Stimulated activated CD4-positive, alpha-beta T cell treated with anti-CD3 and anti-CD28 coated beads, Interleukin-4, amount 100 ng/mL, for 1 hour (primary cell): ENCODE results near the gene NR4A2.

ENCODE experiments used
- DNase-seq: peaks from one replicate; pipeline ENCODE4 v3.0.0-alpha.2; 2020

NR4A2 gene

DNA sequence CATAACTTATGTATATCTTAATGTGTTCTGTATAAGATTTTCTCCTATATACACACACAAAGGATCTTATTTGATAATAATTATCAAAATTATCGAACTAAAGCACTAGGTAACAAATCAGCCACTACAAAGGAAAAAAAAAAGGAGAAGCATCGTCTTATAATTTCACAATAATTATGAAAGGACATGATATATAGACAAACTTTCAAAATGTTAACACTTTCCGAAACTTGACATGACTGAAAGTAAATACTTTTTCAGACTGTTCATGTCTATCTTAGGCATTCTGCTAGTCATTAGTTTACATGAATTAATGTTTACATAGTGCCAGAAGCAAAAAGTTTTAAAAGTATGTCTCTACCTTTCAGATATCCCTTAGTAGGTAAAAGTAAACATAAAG lies 7.3 kb upstream of the NR4A2 start:
- DNase-seq: no peak

DNA sequence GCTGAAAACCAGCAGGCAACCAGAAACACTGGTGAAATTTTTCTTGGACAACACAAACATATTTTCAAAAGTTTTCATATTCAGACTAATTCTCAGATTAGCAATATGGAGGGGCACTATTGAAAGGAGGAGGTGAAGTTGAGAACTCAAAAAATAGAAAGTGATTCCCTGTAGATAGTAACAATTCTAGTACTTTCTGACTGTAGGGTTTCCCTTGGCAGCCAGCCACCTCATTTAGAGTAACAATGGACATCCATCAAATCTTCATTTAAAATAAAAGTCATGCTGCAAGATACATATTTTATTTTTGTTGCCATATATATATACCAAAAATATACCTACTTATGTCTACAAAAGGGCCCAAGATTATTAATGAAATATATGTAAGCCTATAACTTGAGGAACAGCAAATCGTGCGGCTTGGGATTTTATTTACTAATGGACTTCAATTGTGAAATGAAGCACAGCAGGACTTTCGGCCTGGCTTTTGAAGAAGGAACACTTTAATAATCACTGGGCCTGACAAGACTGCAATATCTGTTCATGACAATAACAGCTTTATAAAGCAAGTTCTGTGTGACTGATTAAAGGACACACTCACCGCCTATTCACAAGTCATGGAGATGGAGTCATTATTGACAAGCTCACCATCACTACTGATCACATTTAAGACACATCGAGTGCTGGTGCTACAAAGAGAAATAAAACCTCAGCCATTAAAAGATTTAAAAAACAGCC lies 6.8 kb upstream of the NR4A2 start:
- no peak for DNase-seq

- no peak for DNase-seq
Measured at GRCh38 chr2:156338578-156338977, 6.1 kb upstream of the NR4A2 start.

DNA sequence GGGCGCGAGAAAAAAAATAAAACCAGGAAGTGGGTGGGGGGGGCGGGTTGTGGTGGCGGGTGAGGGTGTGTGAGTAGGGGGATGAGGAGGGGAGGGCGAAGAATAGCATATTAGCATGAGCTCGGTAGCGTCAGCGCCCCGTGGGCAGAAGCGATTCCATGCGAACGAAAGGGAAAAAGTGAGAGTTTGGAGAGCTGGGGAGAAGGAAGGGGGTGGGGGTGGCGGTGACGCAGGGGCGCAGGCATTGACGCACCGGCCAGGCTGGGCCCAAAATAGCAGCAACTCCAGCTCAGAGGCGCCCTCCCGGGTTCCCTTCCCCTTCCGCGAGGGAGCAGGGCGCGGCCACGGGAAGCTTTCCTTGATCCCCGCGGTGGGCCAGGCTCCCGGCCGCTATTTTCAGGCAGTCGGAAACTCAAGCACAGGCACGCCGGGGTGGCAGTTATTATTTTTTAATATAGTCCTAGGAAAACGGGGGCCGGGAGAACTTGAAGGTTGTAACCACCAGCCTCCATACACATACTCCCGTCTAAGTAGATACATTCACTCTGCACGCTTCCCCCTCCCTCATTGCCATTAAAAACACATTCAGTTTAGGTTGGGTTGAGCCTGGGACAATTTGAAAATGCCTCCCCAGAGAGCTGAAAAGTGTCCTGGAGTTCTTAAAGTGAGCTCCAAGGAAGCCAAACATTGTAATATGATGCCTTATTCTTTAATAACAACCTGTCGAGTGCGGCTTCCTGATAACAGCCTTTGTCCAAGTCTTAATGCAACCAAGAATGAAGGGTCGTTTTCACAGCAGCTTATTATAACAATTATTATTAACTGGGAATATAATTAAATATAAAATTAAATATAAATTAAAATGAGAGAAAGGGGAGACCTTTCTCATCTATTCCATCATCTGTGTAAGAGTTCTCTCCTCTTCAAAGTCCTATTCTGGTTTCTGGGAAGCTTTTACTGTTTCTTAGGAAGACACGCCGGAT lies 2.3 kb upstream of the NR4A2 start:
- peak; percentile 77 for DNase-seq

DNA sequence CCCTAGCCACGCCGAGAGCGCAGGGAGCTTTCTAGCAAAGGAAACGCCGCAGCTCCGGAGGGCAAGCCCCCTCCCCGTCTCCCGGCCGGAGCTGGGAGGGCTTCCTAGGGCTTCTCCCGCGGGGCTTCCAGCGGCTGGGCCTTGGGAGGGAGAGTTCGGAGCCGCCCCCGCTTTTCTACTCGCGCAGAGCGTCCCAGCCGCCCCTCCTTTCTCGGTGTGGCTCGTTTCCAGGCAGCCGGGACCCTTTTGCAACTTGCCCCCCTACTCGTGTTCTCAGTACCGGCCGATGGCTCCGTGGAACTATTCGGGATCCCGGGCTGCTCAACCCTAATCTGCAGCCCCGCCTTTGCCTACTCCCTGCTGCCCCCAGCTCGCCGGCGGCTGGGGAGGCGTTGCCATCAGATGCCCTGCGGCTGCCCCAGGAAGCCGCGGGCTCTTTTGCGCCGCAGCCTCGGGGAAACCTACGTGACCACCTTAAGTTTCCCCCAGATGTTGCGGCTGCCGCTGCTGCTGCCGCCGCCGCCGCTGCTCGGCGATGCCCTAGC lies 1.5 kb upstream of the NR4A2 start:
- DNase-seq: peak; percentile 57

- DNase-seq: no peak
Measured at GRCh38 chr2:156333274-156333950, 891 bp upstream of the NR4A2 start.

DNA sequence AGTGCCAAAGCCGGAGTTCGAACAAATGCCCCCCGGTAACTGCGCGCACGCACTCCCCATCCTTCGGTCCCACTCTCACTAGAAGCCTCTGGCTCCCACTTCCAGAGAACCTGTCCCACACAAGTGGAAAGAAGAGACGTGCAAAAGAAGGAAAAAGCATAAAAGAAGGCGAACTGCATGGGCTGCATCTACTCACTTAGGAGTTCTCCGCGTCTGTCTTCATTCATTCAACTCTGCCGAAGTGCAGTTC lies 312 bp downstream of the NR4A2 start:
- DNase-seq: no peak

- DNase-seq: no peak
Measured at GRCh38 chr2:156331572-156332283, 793 bp downstream of the NR4A2 start.

DNA sequence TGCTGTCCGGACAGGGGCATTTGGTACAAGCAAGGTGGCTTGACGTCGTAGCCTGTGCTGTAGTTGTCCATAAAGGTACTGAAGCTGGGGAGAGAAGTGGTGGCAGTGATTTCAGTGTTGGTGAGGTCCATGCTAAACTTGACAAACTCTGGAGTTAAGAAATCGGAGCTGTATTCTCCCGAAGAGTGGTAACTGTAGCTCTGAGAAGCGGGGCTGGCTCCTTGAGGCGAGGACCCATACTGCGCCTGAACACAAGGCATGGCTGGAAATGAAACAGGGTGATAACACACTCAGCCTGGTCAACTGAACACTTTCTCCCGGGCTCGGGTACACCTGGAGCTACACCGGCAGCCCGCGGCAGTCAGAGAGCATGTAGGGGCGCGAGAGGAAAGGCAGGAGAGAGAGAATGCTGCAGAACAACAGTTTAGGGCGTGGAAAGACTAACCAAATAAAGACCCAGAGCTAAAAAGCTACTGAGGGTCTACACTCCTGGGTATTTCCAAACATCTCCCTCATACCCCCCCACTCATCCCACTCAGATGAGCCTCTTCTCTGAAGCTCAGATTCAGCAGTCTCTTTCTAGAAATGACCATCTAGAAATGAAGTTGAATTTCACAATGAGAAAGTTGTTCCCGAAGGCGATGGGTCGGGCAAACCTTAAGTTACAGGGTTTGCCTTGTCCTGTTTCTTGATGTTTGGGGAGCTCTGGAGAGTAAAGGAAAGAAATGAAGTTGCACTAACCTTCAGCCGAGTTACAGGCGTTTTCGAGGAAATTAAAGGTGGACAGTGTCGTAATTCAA lies 2.4 kb downstream of the NR4A2 start:
- no peak for DNase-seq

DNA sequence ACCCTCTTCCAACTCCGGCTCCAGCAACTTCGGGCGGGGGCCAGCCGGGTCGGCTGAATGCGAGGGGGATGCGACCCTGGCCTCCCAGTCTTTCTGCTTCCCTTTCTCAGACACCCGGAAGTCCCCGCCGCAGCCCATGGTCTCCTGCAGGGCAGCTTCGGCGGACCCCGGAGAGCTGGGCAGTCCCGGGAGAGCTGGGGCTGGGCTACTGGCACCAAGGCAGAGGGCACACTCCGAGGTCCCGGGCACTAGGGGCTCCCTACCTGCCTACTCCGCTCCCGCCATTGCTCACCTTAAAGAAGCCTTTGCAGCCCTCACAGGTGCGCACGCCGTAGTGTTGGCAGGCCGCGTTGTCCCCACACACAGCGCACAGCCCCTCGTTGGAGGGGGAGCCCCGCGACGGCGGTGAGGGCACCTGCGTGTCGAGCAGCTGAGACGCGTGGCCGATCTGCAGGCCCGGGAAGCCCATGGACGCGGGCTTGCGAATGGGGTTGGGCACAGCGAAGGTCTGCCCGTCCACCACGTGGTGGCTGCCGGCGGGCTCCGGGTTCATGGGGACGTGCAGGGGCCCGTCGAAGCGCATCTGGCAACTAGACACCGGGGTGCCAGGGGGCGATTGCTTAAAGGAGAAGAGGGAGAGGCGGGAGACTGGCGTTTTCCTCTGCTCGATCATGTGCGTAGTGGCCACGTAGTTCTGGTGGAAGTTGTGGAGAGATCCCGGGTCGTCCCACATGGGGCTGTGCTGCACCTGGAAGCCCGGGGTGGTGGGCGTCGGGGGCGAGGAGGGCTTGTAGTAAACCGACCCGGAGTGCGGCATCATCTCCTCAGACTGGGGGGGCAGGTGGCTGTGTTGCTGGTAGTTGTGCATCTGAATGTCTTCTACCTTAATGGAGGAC lies 3.2 kb downstream of the NR4A2 start:
- no peak for DNase-seq

DNA sequence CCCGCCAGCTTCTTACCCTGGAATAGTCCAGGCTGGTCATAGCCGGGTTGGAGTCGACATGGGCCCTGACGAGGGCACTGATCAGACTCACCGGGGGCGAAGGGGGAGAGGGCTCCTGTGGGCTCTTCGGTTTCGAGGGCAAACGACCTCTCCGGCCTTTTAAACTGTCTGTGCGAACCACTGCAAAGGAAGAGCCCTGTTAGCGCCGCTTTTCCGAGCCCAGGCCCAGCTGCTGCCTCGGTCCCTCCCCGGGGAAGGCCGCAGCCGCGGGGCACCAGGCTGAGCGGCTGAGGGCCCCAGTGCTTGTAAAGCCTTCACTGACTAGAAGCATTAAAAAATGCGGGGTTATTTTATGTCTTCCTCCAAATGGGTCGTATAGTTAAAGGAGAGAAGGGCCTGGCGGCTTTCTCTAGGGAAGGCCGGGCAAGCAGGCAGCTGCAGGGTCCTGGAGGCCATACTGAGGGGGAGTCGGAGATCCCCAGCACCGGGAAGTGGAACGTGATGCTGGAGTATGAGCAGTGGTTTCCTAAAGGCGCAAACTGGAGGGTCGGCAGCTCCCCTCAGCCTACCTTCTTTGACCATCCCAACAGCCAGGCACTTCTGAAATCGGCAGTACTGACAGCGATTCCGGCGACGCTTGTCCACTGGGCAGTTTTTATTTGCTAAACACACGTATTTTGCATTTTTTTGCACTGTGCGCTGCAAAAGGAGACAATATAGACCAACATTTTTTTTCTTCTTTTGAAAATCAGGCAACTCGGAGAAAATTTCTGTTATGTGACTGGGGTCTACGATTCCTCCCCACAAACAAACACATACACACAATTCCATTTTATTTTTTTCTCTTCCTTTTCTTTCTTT lies 4.5 kb downstream of the NR4A2 start:
- DNase-seq: no peak

GRCh38 chr2:156326526-156327095 lies 5.9 kb downstream of the NR4A2 start:
- DNase-seq: no peak

DNA sequence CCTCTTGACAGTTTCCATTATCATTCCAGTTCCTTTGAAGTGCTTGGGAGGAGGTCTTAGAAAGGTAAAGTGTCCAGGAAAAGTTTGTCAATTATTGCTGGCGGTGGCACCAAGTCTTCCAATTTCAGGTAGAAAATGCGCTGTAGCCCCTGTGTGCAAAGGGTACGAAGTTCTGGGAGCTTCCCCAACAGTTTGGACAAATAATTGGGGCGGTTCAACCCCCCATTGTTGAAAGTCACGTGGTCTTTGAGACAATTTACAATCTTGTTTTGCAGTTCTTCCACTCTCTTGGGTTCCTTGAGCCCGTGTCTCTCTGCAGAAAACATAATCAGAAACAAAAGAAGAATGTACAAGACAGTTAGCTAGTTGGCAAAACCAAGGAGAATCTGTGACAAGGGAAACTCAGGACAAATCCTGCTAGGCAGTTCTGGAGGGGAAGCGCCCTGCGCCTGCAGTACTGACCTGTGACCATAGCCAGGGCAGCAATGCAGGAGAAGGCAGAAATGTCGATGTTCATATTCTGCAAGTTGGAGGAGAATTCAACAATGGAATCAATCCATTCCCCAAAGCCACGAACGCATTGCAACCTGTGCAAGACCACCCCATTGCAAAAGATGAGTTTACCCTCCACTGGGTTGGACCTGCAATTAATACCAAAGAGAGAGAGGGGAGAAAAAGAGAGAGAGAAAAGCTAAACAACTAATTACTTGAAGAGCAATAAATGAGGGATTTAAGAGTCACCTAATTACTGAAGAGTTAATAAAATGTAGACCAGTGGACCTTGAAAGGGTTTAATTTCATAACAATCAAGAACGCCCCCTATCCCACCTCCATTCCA lies 6.6 kb downstream of the NR4A2 start:
- DNase-seq: no peak

DNA sequence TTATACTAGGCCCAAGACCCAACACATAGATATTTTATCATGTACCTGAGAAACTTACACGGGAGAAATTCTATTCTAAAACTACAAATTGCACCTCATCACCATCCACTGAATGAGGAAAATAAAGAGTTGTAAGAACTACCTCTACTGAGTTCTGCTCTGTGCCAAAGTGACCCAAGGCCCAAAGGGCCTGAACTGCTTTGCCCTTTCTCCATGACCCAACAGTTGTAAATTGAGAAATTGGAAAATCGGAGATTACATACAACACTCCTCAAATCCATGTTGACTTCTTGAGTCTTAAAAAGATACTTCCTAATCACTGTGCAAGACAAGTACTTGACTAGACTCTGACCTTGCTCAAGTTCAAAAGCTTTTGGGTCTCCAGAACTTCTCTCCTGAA lies 8.8 kb downstream of the NR4A2 start:
- no peak for DNase-seq

DNA sequence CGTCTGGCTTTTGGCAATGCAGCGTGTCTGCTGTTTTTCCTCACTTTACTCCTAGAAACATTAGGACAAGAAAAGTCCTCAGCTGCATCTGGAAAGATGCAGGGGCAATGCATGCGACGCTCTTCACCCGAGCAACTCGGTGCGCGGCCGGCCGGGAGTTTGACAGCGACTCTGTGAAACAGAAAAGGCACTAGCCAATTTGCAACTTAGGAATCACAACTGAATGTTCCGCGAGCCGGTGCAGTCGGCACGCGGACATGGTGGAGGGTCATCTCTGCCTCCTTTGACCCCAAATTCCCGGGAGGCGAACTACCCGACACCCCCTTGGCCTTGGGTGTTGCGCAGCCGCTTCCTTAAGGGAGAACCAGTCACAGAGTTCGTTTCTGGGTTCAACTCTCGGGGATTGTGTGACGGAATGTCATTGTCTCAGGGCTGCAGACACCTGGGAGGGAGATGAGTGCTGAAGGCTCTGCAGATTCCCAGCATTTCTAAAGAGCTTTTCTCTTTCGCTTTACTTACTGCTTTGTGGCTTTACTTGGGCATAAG lies 9.8 kb downstream of the NR4A2 start:
- DNase-seq: no peak

DNA sequence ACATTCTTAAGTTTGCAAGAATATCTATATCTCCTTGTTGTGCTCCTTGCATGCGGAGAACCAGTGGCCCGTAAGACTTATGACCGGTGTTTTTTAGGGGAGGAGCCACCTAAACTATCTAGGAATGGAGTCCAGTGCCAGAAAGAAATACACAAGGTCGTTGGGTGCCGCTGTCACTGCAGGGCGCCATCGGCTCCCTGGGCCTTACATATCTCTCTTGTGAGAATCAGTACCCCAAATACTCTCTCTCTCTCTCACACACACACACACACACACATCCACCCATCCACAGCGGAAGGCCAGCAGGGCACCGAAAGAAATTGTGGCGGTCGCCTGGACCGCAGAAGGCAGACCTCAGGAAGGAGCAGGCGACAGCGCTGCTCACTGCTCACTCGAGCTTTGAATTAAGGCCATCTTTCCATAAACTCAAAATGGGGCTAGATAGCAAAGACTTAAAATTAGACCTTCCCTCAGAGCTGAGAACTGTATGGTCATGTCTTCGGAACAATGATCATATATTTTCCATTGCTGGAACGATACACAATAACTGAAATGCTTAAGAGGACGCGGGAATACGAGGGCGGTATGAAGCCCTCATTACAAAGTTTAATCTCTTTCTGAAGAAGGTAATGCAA lies 10.4 kb downstream of the NR4A2 start:
- no peak for DNase-seq

- peak; percentile 44 for DNase-seq
Measured at GRCh38 chr2:156321243-156321904, 11.1 kb downstream of the NR4A2 start.
